Measurements from ENCODE around the gene IL1R1. TPM values are rescaled to one million over a fixed set of nuclear protein-coding genes. Genes with fewer than 3 reads are reported as not detected.
"Not testable (repeated sequence)": the region's sequence is repeated elsewhere in the genome, so short reads cannot be mapped to it uniquely, and the experiment has no call there.

IL1R1 gene
- total RNA-seq, 1 donor from 2014 or later: 1.7 TPM

DNA sequence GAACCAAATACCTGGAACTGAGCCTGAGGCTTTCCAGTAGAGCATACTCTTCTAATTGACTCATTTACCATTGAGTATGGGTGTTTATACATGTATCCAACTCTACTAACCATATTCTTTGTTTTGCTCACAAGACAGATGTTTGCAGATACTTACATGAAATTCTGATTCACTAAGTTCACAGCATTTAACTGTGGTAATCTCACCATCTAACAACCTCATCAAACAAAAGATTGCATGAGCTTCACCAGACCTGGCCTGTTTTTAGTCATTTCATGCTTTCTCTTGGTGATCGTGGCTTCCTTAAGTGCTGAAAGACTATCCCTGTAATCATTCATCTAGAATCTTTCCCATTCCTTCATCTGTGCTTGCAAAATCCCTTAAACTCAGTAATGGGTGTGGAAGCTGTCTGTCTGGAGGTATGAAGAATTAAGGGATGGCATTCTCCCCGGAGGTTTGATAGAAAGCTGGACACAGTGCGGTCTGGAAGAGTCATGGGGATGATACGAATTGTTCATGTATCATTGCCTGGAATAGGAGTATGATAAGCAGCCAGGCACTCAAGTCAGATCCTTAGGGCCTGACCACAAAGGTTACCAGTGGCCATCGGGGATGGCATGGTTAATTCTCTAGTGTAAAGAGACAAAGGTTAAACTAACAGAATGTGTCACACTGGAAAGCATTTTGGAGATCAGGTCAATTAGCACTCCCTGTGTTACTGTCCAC, 42.0 kb upstream of the IL1R1 start:
- Histone ChIP-seq H3K4me1 (no peaks in the 10 kb centered on the region), H3K9ac (no peak overlapping the region), H3K9me3 (ENCODE audit: low read depth) (no peaks in the 10 kb centered on the region), H3K4me3 (no peak overlapping the region), H3K27me3 (no peaks in the 10 kb centered on the region), H3K4me2 (no peak overlapping the region), H3K79me2 (ENCODE audit: low read depth) (no peaks in the 10 kb centered on the region), H4K20me1 (ENCODE audit: low read depth) (no peaks in the 10 kb centered on the region), H3F3A (ENCODE audit: low read depth) (no peaks in the 10 kb centered on the region), H3K27ac (no peak overlapping the region), H2AFZ (replicated peaks) (no peak overlapping the region), H3K36me3 (no peaks in the 10 kb centered on the region)
- H3K4me3 Mint-ChIP-seq: no peak overlapping the region
- DNase-seq (ENCODE audit: low spot score): no peak
- H3K9me3 Mint-ChIP-seq: peaks cover 2% of the 10 kb centered on the region
- no peaks in the 10 kb centered on the region for H3K36me3 Mint-ChIP-seq
- peaks cover 15% of the 10 kb centered on the region for H3K4me1 Mint-ChIP-seq
- TF ChIP-seq, protein P1, sequence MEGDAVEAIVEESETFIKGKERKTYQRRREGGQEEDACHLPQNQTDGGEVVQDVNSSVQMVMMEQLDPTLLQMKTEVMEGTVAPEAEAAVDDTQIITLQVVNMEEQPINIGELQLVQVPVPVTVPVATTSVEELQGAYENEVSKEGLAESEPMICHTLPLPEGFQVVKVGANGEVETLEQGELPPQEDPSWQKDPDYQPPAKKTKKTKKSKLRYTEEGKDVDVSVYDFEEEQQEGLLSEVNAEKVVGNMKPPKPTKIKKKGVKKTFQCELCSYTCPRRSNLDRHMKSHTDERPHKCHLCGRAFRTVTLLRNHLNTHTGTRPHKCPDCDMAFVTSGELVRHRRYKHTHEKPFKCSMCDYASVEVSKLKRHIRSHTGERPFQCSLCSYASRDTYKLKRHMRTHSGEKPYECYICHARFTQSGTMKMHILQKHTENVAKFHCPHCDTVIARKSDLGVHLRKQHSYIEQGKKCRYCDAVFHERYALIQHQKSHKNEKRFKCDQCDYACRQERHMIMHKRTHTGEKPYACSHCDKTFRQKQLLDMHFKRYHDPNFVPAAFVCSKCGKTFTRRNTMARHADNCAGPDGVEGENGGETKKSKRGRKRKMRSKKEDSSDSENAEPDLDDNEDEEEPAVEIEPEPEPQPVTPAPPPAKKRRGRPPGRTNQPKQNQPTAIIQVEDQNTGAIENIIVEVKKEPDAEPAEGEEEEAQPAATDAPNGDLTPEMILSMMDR (IDR thresholded peaks at IDR 0.05): no peak
- TF ChIP-seq EZH2phosphoT487 (IDR thresholded peaks at IDR 0.05): no peak
- TF ChIP-seq EZH2 (IDR thresholded peaks at IDR 0.05): no peak
- H3K27ac Mint-ChIP-seq: no peak overlapping the region
- H3K27me3 Mint-ChIP-seq (ENCODE audit: insufficient read depth, low read depth): peaks cover 11% of the 10 kb centered on the region

DNA sequence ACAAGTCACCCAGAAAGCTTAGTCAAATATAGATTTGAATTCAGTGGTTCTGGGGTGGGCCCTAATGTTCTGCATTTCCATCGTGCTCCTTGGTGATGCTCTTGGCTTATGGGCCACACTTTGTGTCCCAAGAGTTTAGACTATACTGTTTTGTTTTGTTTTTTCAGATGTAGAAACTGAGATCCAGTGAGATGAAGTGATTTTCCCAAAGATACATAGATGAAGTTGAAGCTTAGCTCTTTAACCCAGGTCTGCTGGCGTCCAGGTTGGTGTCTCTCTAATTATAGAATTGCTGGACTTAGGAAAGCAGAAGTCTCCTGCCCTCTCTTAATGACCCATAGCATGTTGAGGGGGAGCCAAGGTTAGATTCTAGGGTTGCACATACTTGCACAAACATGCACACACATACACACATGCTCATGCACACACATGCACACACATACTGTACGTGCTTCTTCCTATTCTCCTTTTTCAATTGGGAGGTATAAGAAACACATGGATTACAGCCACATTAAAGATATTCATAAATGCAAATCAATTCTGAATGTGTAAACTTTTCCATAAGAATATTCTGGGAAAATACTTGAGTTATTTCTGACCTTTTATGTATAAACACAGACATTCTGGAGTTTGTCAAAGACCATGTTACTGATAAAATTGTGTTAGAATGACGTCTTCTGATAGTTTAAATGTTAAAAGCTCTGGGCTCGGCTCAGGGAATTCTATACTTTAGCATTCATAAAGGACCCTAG, 41.3 kb upstream of the IL1R1 start:
- Histone ChIP-seq H3K27ac (no peak overlapping the region), H3K36me3 (no peaks in the 10 kb centered on the region), H3K9ac (no peak overlapping the region), H3K27me3 (no peaks in the 10 kb centered on the region), H3K4me3 (no peak overlapping the region), H4K20me1 (ENCODE audit: low read depth) (no peaks in the 10 kb centered on the region), H3F3A (ENCODE audit: low read depth) (no peaks in the 10 kb centered on the region), H3K79me2 (ENCODE audit: low read depth) (no peaks in the 10 kb centered on the region), H3K4me1 (no peaks in the 10 kb centered on the region), H2AFZ (replicated peaks) (no peak overlapping the region), H3K4me2 (no peak overlapping the region), H3K9me3 (ENCODE audit: low read depth) (no peaks in the 10 kb centered on the region)
- TF ChIP-seq EZH2 (IDR thresholded peaks at IDR 0.05): no peak
- TF ChIP-seq EZH2phosphoT487 (IDR thresholded peaks at IDR 0.05): no peak
- TF ChIP-seq, protein P1 (IDR thresholded peaks at IDR 0.05): no peak
- Mint-ChIP-seq H3K27ac (no peak overlapping the region), H3K36me3 (no peaks in the 10 kb centered on the region), H3K4me3 (no peak overlapping the region), H3K9me3 (peaks cover 2% of the 10 kb centered on the region), H3K4me1 (peaks cover 15% of the 10 kb centered on the region), H3K27me3 (ENCODE audit: insufficient read depth, low read depth) (peaks cover 11% of the 10 kb centered on the region)
- no peak for DNase-seq (ENCODE audit: low spot score)

- Mint-ChIP-seq H3K27me3 (ENCODE audit: insufficient read depth, low read depth) (peaks cover 11% of the 10 kb centered on the region), H3K4me1 (peaks cover 15% of the 10 kb centered on the region), H3K36me3 (no peaks in the 10 kb centered on the region), H3K4me3 (no peak overlapping the region), H3K9me3 (peaks cover 2% of the 10 kb centered on the region), H3K27ac (no peak overlapping the region)
- no peak overlapping the region for H3K4me3 ChIP-seq
- H3K9ac ChIP-seq: no peak overlapping the region
- no peak overlapping the region for H3K4me2 ChIP-seq
- H3K27ac ChIP-seq: no peak overlapping the region
- no peaks in the 10 kb centered on the region for H3K36me3 ChIP-seq
- no peaks in the 10 kb centered on the region for H4K20me1 ChIP-seq (ENCODE audit: low read depth)
- no peaks in the 10 kb centered on the region for H3K79me2 ChIP-seq (ENCODE audit: low read depth)
- DNase-seq (ENCODE audit: low spot score): no peak
- H2AFZ ChIP-seq (replicated peaks): no peak overlapping the region
- no peaks in the 10 kb centered on the region for H3F3A ChIP-seq (ENCODE audit: low read depth)
- no peaks in the 10 kb centered on the region for H3K27me3 ChIP-seq
- H3K4me1 ChIP-seq: no peaks in the 10 kb centered on the region
- H3K9me3 ChIP-seq (ENCODE audit: low read depth): no peaks in the 10 kb centered on the region
- TF ChIP-seq, protein P1 (IDR thresholded peaks at IDR 0.05): no peak
- TF ChIP-seq EZH2phosphoT487 (IDR thresholded peaks at IDR 0.05): no peak
- no peak for TF ChIP-seq EZH2 (IDR thresholded peaks at IDR 0.05)
Measured at GRCh38 chr2:102101849-102102635, 40.5 kb upstream of the IL1R1 start.

GRCh38 chr2:102102636-102102948, 40.0 kb upstream of the IL1R1 start:
- H3F3A ChIP-seq (ENCODE audit: low read depth); H3K36me3 Mint-ChIP-seq; H3K9me3 Mint-ChIP-seq; H4K20me1 ChIP-seq (ENCODE audit: low read depth); H3K4me2 ChIP-seq; H3K4me3 ChIP-seq; H3K4me1 ChIP-seq; H3K36me3 ChIP-seq; H3K27ac ChIP-seq; H3K9ac ChIP-seq; H3K9me3 ChIP-seq (ENCODE audit: low read depth); H2AFZ ChIP-seq (replicated peaks); DNase-seq (ENCODE audit: low spot score); H3K79me2 ChIP-seq (ENCODE audit: low read depth); H3K27ac Mint-ChIP-seq; H3K27me3 ChIP-seq: not testable (repeated sequence)
- Mint-ChIP-seq H3K4me3 (peak overlapping the region; percentile 50), H3K4me1 (peaks cover 15% of the 10 kb centered on the region), H3K27me3 (ENCODE audit: insufficient read depth, low read depth) (peaks cover 11% of the 10 kb centered on the region)
